Suppressor macrophage (primary cell): ENCODE results near the gene MTSS2.

Experiments used
- DNase-seq, 4 experiments: peaks; one replicate each; pipeline ENCODE4 v3.0.0-alpha.2; 2020 to 2022
- total RNA-seq, 17 experiments: gene quantifications; one replicate each; lab custom pipeline; 2026; ENCODE audit warnings: mixed read lengths in 6 of 17, inconsistent platforms in 3 of 17; lab: John Stamatoyannopoulos, UW

Gene MTSS2
- 0.25 to 4.8 (median 0.79) reads per million in 17 experiments for total RNA-seq

GRCh38 chr16:70685938-70686375, at the start of gene MTSS2:
MTSS2 (minus strand) TSS chr16:70686053; CDS start chr16:70685791, 262 bp downstream.
- DNase-seq: peak; percentile 27 to 75 (median 43)

GRCh38 chr16:70735141-70735979, 49.5 kb upstream of the MTSS2 start:
- DNase-seq: no peak

GRCh38 chr16:70734522-70735095, 48.8 kb upstream of the MTSS2 start:
- no peak for DNase-seq

- no peak for DNase-seq
Observed at GRCh38 chr16:70730944-70731343, 45.1 kb upstream of the MTSS2 start.

- no peak for DNase-seq
Observed at GRCh38 chr16:70730031-70730430, 44.2 kb upstream of the MTSS2 start.

- no peak for DNase-seq
Observed at GRCh38 chr16:70729292-70729691, 43.4 kb upstream of the MTSS2 start.

- peak; percentile 43 to 72 (median 66) for DNase-seq
Observed at GRCh38 chr16:70728150-70728549, 42.3 kb upstream of the MTSS2 start.

GRCh38 chr16:70726892-70727361, 41.1 kb upstream of the MTSS2 start:
- no peak for DNase-seq

GRCh38 chr16:70725912-70726828, 40.3 kb upstream of the MTSS2 start:
- no peak for DNase-seq

- DNase-seq: peak; percentile 6 to 48 (median 41)
Observed at GRCh38 chr16:70725024-70725911, 39.4 kb upstream of the MTSS2 start.

- no peak for DNase-seq
Observed at GRCh38 chr16:70724146-70725023, 38.5 kb upstream of the MTSS2 start.

- DNase-seq: no peak
Observed at GRCh38 chr16:70723740-70724145, 37.9 kb upstream of the MTSS2 start.

- DNase-seq: no peak
Observed at GRCh38 chr16:70721202-70721963, 35.5 kb upstream of the MTSS2 start.

GRCh38 chr16:70720425-70721201, 34.8 kb upstream of the MTSS2 start:
- DNase-seq: no peak

- DNase-seq: no peak
Observed at GRCh38 chr16:70717065-70717464, 31.2 kb upstream of the MTSS2 start.

- no peak for DNase-seq
Observed at GRCh38 chr16:70715860-70716357, 30.1 kb upstream of the MTSS2 start.

- peak in 3 of 4 experiments; percentile 20 to 49 (median 42) for DNase-seq
Observed at GRCh38 chr16:70715055-70715858, 29.4 kb upstream of the MTSS2 start.

GRCh38 chr16:70714581-70715054, 28.8 kb upstream of the MTSS2 start:
- DNase-seq: no peak
